ENCODE data around the gene CSK.

GRCh38 chr15:74768771-74769342 lies 13.0 kb upstream of the CSK start:
- TF ChIP-seq, protein P1, sequence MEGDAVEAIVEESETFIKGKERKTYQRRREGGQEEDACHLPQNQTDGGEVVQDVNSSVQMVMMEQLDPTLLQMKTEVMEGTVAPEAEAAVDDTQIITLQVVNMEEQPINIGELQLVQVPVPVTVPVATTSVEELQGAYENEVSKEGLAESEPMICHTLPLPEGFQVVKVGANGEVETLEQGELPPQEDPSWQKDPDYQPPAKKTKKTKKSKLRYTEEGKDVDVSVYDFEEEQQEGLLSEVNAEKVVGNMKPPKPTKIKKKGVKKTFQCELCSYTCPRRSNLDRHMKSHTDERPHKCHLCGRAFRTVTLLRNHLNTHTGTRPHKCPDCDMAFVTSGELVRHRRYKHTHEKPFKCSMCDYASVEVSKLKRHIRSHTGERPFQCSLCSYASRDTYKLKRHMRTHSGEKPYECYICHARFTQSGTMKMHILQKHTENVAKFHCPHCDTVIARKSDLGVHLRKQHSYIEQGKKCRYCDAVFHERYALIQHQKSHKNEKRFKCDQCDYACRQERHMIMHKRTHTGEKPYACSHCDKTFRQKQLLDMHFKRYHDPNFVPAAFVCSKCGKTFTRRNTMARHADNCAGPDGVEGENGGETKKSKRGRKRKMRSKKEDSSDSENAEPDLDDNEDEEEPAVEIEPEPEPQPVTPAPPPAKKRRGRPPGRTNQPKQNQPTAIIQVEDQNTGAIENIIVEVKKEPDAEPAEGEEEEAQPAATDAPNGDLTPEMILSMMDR (IDR thresholded peaks at IDR 0.05) = peak; percentile 59 to 84 (median 78)
- no peak for TF ChIP-seq POLR2A (IDR thresholded peaks at IDR 0.05)
